GM18508 (cell line): ENCODE data around the gene TIPARP.
"Not testable (repeated sequence)": the region's sequence is repeated elsewhere in the genome, so short reads cannot be mapped to it uniquely, and the experiment has no call there.

Source experiments
- ATAC-seq: cut with Tn5 transposase; IDR thresholded peaks from one replicate; pipeline ENCODE4 v1.9.1; 2021; ENCODE audit warnings: moderate number of reproducible peaks; ENCODE audit not compliant: insufficient read depth, unreplicated experiment

TIPARP gene

GRCh38 chr3:156644958-156645357, 29.4 kb upstream of the TIPARP start:
- ATAC-seq, result no peak

GRCh38 chr3:156646958-156647357, 27.4 kb upstream of the TIPARP start:
- no peak for ATAC-seq

DNA sequence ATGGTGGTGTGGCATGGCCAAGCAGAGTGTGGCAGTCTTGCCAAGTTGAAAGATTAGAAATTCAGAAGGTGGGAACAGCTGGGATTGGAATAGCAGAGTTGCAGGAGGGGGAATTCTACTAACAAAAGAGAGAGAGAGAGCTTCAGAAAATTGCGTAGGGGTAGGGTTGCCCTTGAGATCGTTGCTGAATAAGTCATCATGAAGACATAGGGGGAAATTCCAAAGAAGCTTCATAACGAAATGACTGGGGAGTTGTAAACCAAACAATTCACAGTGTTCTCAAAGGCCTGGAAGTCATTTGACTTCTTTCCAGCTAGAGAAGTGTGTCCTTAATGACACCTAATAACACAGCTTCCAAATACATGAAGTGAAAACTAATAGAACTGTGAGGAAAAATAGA, 26.3 kb upstream of the TIPARP start:
- ATAC-seq, result no peak

- no peak for ATAC-seq
Observed at GRCh38 chr3:156649681-156650080, 24.7 kb upstream of the TIPARP start.

DNA sequence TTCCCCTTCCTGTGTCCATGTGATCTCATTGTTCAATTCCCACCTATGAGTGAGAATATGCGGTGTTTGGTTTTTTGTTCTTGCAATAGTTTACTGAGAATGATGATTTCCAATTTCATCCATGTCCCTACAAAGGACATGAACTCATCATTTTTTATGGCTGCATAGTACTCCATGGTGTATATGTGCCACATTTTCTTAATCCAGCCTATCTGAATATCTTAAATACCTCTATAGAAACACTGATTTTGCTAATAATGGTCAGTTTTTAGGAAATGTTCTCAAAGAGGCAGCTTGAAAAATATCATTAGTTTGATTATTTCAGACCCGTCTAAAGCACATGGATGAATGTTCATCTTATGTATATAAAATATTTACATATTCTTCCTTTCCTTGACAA, 21.7 kb upstream of the TIPARP start:
- ATAC-seq, result not testable (repeated sequence)

- no peak for ATAC-seq
Observed at GRCh38 chr3:156654834-156655233, 19.6 kb upstream of the TIPARP start.

DNA sequence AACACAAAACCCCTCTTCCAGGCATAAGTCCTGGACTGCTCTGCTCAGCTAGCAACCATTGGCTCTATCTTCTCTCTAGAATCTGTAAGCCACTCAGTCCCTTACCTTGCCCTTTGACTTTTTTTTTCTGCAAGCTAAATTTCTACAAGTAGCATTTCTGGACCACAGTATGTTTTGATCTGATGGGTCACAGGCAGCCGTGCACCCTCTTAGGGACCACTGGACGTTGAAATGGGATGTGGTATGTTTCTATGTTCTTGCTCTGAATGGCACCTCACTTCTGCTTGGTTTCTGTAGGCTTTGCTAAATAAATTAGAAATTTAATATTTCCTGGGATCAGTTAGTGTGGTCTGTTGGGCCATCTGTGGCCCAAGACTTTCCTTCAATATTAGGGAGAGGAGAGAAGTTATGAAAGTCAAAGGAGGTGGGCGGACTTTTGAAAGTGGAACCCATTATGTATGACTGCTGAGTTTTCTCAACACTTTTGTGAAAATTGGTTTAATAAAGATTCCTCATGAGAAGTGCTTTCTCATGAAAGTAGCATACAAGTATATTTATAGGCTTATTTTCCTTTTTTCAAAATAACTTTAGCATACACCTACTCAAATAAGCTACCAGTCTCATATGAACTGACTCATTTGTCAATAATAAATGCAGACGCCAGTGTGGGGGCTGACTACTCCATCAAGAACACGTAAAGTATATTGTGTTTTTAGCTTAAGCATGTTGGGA, 18.4 kb upstream of the TIPARP start:
- no peak for ATAC-seq

- no peak for ATAC-seq
Observed at GRCh38 chr3:156657440-156657839, 16.9 kb upstream of the TIPARP start.

GRCh38 chr3:156657862-156658731, 16.3 kb upstream of the TIPARP start:
- ATAC-seq, result no peak

- ATAC-seq, result no peak
Observed at GRCh38 chr3:156658732-156659090, 15.7 kb upstream of the TIPARP start.

DNA sequence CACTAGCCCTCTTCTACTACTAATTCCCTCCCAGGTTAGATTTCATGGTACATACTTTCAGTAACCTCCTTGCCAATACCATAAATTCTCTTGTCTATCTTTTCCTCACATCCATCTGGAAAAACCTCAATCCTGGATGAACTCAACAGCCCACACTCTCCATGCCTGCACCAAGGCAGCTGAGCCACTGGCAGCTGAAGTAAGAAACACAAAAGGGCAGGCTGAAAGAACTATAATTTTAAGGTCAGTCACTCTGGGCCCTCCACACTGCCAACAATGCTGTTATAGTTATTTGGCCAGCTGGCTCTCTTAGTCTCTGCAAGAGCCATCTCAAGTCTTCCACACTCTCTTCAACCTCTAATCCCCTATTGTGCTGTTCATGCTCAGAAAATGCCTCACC, 15.1 kb upstream of the TIPARP start:
- ATAC-seq, result no peak

DNA sequence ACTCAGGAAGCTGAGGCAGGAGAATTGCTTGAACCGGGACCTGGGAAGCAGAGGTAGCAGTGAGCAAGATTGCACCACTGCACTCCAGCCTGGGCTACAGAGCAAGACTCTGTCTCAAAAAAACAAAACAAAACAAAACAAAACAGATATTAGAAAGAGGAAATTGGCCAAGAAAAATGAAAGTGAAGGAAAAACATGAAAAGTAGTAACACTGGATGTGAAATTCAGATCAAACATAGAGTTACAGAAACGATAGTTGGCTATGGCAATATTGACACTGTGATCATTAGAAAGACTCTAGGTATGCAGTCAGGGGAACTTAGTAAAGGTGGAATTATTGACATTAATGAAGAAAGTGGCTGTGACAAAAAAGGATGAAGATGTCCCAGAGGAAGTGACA, 13.2 kb upstream of the TIPARP start:
- no peak for ATAC-seq

GRCh38 chr3:156664011-156664830, 10.2 kb upstream of the TIPARP start:
- no peak for ATAC-seq

DNA sequence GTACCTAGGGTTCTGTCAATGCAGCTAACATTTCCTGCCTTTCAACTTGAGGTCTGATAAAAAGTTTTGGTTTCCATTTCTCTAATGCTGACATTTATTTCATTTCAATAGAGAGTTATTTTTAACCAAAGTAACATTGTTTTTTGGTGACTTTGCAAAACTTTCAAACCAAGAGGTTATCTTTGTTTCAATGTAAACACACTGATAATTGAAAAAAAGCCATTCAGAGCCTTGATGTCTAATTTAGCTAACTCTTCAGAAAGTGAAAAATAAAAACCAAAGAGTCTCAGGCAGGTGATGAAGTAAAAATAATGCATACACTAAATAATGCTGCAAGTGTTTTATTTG, 9.6 kb upstream of the TIPARP start:
- peak; percentile 44 for ATAC-seq

- ATAC-seq, result peak; percentile 3
Observed at GRCh38 chr3:156665291-156665690, 9.1 kb upstream of the TIPARP start.

- no peak for ATAC-seq
Observed at GRCh38 chr3:156666073-156666472, 8.3 kb upstream of the TIPARP start.

DNA sequence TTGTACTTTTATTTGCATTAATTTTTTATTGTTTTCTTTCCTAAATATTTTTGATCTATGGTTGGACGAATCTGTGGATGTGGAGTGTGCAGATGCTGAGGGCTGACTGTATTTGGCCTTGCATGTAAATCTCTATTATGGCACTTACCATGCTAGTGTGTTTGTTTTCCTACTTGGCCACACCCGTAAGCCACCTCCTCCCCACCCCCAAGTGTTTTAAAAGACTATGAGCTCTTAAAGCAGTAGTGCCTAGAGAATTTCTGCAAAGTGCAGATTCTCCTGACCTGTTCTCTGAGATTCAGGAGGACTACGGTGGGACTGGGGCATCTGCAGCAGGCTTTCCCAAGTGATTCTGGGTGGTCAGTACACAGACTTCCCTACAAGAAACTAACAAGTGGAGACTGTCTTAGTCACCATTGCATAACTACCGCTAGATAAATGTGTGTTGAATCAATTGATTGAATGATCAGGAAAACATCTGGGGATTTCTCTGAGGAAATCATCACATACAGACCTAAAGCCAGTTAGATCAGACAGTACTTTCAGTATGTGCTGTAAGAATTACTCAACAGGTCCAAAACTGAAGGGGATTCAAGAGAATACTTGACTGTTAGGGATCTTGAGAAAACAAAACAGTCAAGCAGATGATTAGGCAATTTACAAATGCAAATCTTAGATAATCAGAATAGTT, 6.2 kb upstream of the TIPARP start:
- ATAC-seq, result no peak

GRCh38 chr3:156670077-156670476, 4.3 kb upstream of the TIPARP start:
- ATAC-seq, result no peak

DNA sequence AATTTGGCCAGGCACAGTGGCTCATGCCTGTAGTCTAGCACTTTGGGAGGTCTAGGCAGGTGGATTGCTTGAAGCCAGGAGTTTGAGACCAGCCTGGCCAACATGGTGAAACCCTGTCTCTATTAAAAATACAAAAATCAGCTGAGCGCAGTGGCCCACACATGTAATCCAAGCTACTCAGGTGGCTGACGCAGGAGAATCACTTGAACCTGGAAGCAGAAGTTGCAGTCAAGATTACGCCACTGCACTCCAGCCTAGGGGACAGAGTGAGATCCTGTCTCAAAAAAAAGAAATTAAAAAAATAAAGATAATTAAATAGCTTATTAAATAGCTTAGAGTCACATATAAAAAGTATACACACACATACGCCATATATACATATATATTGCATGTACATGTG, 3.7 kb upstream of the TIPARP start:
- ATAC-seq, result no peak

DNA sequence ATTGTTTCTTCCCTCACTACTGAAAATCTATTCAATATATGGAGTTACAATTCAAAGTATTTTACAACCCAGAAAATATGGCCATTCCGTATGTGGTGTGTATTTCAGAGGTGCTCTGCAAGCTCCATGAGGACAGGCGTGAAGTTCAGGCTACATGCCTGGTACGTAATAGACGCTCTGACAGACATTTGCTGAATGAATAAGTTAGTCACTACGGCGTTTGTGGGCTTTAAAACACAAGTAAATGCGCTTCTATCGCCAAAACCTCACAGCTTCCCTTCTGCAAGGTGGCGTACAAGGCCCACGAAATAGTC, 701 bp upstream of the TIPARP start:
- no peak for ATAC-seq
